Hepatocyte (in vitro differentiated cells): ENCODE measurements around the gene BTF3.

Experiments used
- EZH2phosphoT487 ChIP-seq: fragments of 200-600 bp; sonication (generic); IDR thresholded peaks from one replicate; pipeline ENCODE4 v1.6.1; 2018; ENCODE audit warnings: antibody characterized with exemption, mild to moderate bottlenecking, low read depth, moderate library complexity; ENCODE audit not compliant: unreplicated experiment, severe bottlenecking
- TF ChIP-seq, protein P1 (sequence below): fragments of 200-600 bp; sonication (generic); IDR thresholded peaks from 2 replicates; pipeline ENCODE4 v1.5.1; 2016; ENCODE audit warnings: antibody characterized with exemption, mild to moderate bottlenecking; ENCODE audit not compliant: poor library complexity

DNA sequence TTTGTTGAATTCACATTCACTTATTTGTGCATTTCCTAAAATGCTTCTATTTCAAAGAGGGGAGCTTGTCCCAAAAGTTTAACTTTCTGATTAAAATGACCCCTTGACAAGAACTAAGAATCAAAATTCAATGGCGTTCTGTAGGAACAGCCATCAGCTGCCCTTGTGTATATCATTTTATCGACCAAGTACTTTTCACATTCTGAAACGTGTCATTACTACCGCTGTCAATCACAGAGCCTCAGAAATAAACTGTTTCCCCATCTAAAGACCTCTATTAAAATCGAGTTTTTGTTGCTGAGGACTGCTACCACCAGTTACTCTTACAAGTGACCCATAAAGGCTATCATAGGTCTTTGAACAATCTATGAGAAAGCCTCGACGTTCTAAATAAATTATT is 48.1 kb upstream of the BTF3 start:
- TF ChIP-seq, protein P1, sequence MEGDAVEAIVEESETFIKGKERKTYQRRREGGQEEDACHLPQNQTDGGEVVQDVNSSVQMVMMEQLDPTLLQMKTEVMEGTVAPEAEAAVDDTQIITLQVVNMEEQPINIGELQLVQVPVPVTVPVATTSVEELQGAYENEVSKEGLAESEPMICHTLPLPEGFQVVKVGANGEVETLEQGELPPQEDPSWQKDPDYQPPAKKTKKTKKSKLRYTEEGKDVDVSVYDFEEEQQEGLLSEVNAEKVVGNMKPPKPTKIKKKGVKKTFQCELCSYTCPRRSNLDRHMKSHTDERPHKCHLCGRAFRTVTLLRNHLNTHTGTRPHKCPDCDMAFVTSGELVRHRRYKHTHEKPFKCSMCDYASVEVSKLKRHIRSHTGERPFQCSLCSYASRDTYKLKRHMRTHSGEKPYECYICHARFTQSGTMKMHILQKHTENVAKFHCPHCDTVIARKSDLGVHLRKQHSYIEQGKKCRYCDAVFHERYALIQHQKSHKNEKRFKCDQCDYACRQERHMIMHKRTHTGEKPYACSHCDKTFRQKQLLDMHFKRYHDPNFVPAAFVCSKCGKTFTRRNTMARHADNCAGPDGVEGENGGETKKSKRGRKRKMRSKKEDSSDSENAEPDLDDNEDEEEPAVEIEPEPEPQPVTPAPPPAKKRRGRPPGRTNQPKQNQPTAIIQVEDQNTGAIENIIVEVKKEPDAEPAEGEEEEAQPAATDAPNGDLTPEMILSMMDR = no peak
- no peak for TF ChIP-seq EZH2phosphoT487
